Muscle layer of duodenum (tissue), 2 donors: Measurements from ENCODE around the gene CEP20.
"Not testable (repeated sequence)": the region's sequence is repeated elsewhere in the genome, so short reads cannot be mapped to it uniquely, and the experiment has no call there.

Experiments used
- H3K27ac ChIP-seq: one replicate; pipeline ENCODE4 v1.7.0; 2013; ENCODE audit warnings: mild to moderate bottlenecking, low read length
- H3K27me3 ChIP-seq: one replicate; pipeline ENCODE4 v1.7.0; 2013; ENCODE audit warnings: low read depth, mild to moderate bottlenecking, control low read depth, low read length
- H3K36me3 ChIP-seq, 2 donors: one replicate each; pipeline ENCODE4 v1.7.0; 2013; ENCODE audit warnings: low read length in 2 of 2, control low read depth in 1 of 2, mild to moderate bottlenecking in 1 of 2; ENCODE audit not compliant: insufficient read depth in 2 of 2, control insufficient read depth in 1 of 2
- H3K4me1 ChIP-seq, 2 donors: one replicate each; pipeline ENCODE4 v1.7.0; 2013; ENCODE audit warnings: low read length in 2 of 2, mild to moderate bottlenecking in 2 of 2, control low read depth in 1 of 2, moderate library complexity in 1 of 2; ENCODE audit not compliant: insufficient read depth in 2 of 2, control insufficient read depth in 1 of 2
- H3K4me3 ChIP-seq, 2 donors: one replicate each; pipeline ENCODE4 v1.7.0; 2013; ENCODE audit warnings: low read length in 2 of 2, low read depth in 1 of 2, mild to moderate bottlenecking in 1 of 2
- H3K9me3 ChIP-seq, 2 donors: one replicate each; pipeline ENCODE4 v1.7.0; 2013; ENCODE audit warnings: low read length in 2 of 2, control low read depth in 1 of 2, mild to moderate bottlenecking in 1 of 2; ENCODE audit not compliant: control insufficient read depth in 1 of 2
- donor health status: healthy.

The CEP20 gene, protein sequence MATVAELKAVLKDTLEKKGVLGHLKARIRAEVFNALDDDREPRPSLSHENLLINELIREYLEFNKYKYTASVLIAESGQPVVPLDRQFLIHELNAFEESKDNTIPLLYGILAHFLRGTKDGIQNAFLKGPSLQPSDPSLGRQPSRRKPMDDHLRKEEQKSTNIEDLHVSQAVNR

DNA sequence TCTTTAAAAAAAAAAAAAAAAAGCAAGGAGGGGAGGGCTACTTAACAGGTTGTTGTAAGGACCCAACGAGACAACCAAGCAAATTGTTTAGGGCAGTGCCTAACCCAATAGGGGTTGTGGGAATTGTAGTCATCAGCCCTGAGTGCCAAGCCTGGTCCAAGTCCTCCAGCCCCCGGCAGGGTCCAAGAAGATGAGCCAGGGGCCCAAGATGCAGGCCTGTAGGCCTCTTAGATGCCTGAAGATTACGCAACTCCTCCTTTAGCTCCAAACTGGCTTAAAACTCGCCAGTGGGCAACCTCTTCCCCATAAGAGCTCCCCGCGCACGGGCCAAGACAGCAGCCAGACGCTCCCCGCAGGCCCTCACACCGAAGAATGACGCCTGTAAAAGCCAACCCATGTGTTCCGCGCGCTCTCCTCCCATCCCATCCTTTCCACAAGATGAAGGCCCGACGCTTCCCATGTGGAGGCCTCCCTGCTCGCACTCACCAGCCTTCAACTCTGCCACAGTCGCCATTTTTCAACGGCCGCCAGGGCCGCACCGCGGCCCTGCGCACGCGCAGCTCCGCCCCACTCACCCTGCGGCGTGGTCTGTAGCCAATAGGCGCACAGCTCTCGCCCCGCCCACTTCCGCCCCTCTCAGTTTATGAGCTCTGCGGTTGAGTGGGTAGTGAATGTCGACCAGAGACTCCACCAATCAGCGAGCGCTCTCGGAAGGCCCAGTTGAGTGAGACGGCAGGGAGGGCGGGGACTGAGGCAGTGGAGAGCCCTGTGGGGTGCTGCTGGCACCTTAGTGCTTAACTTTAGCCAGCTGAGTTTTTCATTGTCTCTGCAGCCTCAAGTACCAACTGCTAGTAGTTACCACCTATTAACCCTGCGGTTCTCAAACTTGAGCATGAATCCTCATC is at the start of gene CEP20:
TSS of gene CEP20 (minus strand) at position 532 of the 905 bp plus-strand sequence. CDS start at position 514, 18 bp downstream.
- Histone ChIP-seq H3K27ac (peak within 1 kb of the TSS; percentile 90), H3K4me1 (peaks cover 5 to 25% of the 10 kb centered on the region in 2 donors), H3K9me3 (no peaks in the 10 kb centered on the region), H3K4me3 (peak within 1 kb of the TSS; percentile 78 to 98), H3K27me3 (no peaks in the 10 kb centered on the region), H3K36me3 (peaks cover 0 to 1% of the 10 kb centered on the region in 2 donors)

DNA sequence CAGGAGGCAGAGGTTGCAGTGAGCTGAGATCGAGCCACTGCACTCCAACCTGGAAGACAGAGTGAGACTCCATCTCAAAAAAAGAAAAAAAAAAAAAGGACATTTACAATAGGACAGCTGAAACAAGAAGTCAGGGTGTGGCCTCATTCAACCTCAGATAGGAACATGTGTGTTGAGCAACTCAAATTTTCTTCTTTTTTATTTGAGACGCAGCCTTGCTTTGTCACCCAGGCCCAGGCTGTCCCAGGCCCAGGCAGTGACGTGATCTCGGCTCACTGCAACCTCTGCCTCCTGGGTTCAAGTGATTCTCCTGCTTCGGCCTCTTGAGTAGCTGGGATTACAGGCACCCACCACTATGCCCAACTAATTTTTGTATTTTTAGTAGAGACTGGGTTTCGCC is 48.4 kb upstream of the CEP20 start:
- H3K27ac ChIP-seq, H3K4me3 ChIP-seq, H3K27me3 ChIP-seq, H3K36me3 ChIP-seq, H3K9me3 ChIP-seq, H3K4me1 ChIP-seq: not testable (repeated sequence)

GRCh38 chr16:15934991-15935390 is 46.6 kb upstream of the CEP20 start:
- H3K4me1 ChIP-seq, result no peaks in the 10 kb centered on the region

DNA sequence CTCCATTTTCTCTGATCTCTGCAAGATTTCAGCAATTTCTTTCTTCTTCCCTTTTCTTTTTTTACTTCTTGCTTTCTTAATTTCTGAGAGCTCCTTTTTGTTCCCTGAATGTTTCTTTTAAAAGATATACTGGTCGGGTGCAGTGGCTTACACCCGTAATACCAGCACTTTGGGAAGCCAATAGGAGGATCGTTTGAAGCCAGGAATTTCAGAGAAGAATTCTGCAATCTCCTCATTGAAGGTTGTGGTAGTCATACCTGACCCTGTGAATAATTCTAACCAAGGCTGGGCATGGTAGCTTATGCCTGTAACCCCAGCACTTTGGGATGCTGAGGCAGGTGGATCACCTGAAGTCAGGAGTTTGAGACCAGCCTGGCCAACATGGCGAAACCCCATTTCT is 45.4 kb upstream of the CEP20 start:
- Histone ChIP-seq H3K36me3 (no peaks in the 10 kb centered on the region), H3K4me1 (no peaks in the 10 kb centered on the region), H3K27ac (no peak overlapping the region), H3K27me3 (no peaks in the 10 kb centered on the region), H3K9me3 (peaks cover 0 to 3% of the 10 kb centered on the region in 2 donors), H3K4me3 (no peak overlapping the region)

More at GRCh38 chr16:15934991-15935390, 46.6 kb upstream of the CEP20 start:
- peaks cover 0 to 3% of the 10 kb centered on the region in 2 donors for H3K9me3 ChIP-seq
- no peak overlapping the region for H3K27ac ChIP-seq
- H3K4me3 ChIP-seq, result no peak overlapping the region
- H3K27me3 ChIP-seq, result no peaks in the 10 kb centered on the region
- no peaks in the 10 kb centered on the region for H3K36me3 ChIP-seq

DNA sequence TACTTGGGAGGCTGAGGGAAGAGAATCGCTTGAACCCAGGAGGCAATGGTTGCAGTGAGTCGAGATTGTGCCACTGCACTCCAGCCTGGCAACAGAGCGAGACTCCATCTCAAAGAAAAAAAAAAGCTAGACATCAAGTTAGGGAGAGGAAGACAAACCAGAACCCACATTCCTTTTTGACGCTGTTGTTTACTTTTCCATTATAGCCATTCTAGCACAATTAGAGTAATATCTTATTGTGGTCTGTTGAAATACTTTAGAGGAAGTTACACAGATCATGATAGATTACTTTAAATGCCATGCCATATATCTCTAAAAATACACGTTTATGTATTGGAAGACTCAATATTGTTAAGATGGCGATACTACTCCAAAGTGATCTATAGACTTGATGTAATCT is 44.5 kb upstream of the CEP20 start:
- Histone ChIP-seq H3K9me3 (peaks cover 0 to 3% of the 10 kb centered on the region in 2 donors), H3K36me3 (no peaks in the 10 kb centered on the region), H3K4me1 (no peaks in the 10 kb centered on the region), H3K27me3 (no peaks in the 10 kb centered on the region), H3K4me3 (no peak overlapping the region), H3K27ac (no peak overlapping the region)

DNA sequence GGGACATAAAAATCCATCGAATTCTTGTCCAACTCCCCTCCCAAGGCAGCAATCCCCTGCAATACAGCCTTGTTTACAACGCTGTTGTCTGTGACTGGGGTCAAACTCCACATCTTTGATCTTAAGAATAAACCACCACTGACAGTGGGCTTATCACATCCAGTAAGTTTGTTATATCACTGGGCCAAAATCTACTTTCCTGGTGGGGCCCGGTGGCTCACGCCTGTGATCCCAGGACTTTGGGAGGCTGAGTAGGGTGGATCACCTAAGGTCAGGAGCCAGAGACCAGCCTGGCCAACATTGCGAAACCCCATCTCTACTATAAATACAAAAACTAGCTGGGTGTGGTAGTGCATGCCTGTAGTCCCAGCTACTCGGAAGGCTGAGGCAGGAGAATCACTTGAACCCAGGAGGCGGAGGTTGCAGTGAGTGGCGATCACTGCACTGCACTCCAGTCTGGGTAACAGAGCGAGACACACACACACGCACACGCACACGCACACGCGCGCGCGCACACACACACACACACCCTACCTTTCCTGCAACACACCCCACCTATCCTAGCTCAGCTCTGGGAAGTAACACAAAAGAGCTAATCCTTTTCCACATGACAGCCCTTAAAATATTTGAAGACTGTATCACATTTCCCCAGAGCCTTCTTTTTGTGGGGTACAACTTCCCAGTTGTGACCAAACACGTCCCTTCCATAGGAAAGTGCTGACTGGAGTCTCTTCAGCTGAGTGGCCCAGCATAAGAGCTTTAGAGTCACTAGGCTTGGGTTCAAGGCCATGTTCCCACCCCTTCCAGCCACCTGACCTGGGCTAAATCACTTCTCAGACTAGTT is 40.1 kb upstream of the CEP20 start:
- Histone ChIP-seq H3K9me3 (no peaks in the 10 kb centered on the region), H3K4me1 (no peaks in the 10 kb centered on the region), H3K4me3 (no peak overlapping the region), H3K27ac (no peak overlapping the region), H3K27me3 (no peaks in the 10 kb centered on the region), H3K36me3 (no peaks in the 10 kb centered on the region)

DNA sequence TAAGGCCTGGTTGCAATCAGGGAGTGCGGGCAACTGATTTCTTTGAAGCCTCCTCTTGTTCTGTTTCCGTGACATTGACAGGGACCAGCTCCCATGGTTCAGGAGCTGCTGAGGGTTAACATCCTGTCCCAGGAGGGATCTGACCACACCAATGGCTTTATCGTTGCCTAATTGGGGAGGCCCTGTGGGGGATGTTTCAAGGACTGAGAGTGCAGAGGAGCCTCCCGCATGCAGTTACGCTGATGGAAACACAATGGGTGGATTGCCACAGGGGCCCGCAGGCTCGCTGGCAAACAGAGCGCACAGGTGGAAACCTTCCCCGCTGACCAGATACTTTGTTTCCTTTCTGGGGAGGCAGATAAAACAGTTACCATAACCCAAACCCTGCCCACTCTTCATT is 37.2 kb upstream of the CEP20 start:
- no peaks in the 10 kb centered on the region for H3K27me3 ChIP-seq
- H3K9me3 ChIP-seq, result no peaks in the 10 kb centered on the region
- H3K36me3 ChIP-seq, result no peaks in the 10 kb centered on the region
- no peak overlapping the region for H3K27ac ChIP-seq
- no peaks in the 10 kb centered on the region for H3K4me1 ChIP-seq
- H3K4me3 ChIP-seq, result no peak overlapping the region

GRCh38 chr16:15924996-15925395 is 36.6 kb upstream of the CEP20 start:
- Histone ChIP-seq H3K4me1 (no peaks in the 10 kb centered on the region), H3K9me3 (no peaks in the 10 kb centered on the region), H3K36me3 (no peaks in the 10 kb centered on the region), H3K27me3 (no peaks in the 10 kb centered on the region), H3K4me3 (no peak overlapping the region), H3K27ac (no peak overlapping the region)

DNA sequence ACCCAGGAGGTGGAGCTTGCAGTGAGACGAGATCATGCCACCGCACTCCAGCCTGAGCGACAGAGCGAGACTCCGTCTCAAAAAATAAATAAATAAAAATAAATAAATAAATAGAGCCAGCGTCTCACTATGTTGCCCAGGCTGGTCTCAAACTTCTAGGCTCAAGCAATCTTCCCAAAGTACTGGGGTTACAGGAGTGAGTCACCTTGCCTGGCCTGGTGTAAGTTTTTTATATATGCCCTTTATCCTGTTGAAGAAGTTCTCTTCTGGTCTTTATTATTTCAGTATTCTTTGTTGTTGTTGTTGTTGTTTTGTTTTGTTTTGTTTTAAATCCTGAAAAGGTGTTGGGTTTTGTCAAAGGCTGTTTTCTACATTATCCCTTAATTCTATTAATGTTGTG is 30.9 kb upstream of the CEP20 start:
- no peaks in the 10 kb centered on the region for H3K4me1 ChIP-seq
- H3K36me3 ChIP-seq, result no peaks in the 10 kb centered on the region
- no peak overlapping the region for H3K27ac ChIP-seq
- H3K27me3 ChIP-seq, result no peaks in the 10 kb centered on the region
- no peak overlapping the region for H3K4me3 ChIP-seq
- H3K9me3 ChIP-seq, result no peaks in the 10 kb centered on the region

- H3K9me3 ChIP-seq, H3K4me1 ChIP-seq, H3K36me3 ChIP-seq, H3K27ac ChIP-seq, H3K4me3 ChIP-seq, H3K27me3 ChIP-seq: not testable (repeated sequence)
These were observed 29.9 kb upstream of the CEP20 start for GRCh38 chr16:15918314-15918713.

DNA sequence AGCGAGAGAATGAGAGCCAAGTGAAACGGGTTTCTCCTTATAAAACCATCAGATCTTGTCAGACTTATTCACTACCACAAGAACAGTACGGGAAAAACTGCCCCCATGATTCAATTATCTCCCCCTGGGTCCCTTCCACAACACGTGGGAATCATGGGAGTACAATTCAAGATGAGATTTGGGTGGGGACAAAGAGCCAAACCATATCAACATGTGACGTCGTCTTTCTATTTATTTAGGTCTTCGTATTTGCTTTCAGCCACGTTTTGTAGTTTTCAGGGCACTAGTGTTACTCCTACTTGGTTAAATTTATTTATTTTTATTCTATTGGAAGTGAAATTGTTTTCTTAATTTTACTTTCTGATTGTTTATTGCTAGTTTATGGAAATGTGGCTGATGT is 27.9 kb upstream of the CEP20 start:
- H3K36me3 ChIP-seq, result no peaks in the 10 kb centered on the region

More for the DNA sequence above, 27.9 kb upstream of the CEP20 start:
- H3K27ac ChIP-seq, result no peak overlapping the region
- H3K4me1 ChIP-seq, result no peaks in the 10 kb centered on the region
- H3K9me3 ChIP-seq, result no peaks in the 10 kb centered on the region
- H3K27me3 ChIP-seq, result no peaks in the 10 kb centered on the region
- H3K4me3 ChIP-seq, result no peak overlapping the region
